GM18858 (cell line): ENCODE data around the gene WDR33.

Source experiments
- ATAC-seq: cut with Tn5 transposase; IDR thresholded peaks from one replicate; pipeline ENCODE4 v1.9.1; 2021; ENCODE audit not compliant: unreplicated experiment

Gene WDR33

DNA sequence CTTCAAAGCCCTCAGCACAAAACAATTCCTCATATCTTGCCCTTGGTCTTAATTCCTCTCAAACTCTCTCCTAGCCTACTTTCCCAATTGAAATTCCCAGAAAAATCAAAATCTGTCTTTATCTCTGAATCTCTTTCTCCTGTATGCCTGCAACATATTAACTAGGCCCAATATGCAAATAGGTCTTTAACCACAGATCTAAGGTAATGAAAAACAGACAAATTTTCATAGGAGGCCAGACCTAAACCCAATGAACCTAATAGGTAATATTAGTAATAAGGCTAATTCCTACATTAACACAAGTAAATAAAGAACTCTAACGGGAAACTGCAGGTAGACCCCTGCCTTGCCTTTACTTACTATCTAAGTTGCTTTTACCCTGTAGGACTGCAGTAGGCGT is 41.4 kb downstream of the WDR33 start:
- ATAC-seq: no peak

- ATAC-seq: no peak
These were observed 42.0 kb downstream of the WDR33 start for GRCh38 chr2:127768775-127769479.

GRCh38 chr2:127763776-127764175 is 47.2 kb downstream of the WDR33 start:
- no peak for ATAC-seq

- no peak for ATAC-seq
These were observed 48.1 kb downstream of the WDR33 start for GRCh38 chr2:127762846-127763245.

DNA sequence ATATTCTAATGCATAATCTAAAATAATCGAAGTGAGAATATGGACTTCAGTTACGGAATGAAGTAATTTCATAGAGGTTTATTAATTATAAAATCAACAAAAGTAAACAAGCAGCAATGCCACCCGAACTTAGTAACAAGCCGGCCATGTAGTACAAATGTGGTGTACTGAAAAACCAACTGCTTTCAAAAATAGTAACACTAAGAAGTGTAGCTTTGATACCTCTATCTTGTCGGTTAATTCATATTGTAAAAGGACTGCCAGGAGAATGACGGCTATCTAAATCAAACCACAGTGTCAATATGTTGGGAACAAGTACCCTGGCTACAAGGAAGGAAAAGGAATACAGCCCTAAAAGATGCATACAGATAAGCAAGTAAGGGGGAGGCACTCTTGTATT is 48.5 kb downstream of the WDR33 start:
- no peak for ATAC-seq

- ATAC-seq: no peak
These were observed 51.0 kb downstream of the WDR33 start for GRCh38 chr2:127759931-127760330.

DNA sequence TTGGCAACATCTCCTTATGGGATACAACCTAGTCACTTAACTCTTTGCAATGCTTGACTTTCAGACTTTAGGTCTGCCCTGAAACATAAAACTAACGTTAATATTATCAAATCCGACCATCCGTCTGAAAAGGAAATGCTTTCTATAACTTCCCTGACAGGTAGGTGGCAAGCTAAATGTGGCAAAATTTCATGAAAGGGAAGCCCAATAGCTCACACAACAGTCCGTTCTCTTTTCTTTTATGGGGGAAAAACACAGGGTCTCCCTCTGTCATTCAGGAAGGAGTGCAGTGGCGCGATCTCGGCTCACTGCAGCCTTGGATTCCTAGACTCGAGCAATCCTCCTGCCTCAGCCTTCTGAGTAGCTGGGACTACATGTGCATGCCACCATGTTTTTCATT is 56.8 kb downstream of the WDR33 start:
- ATAC-seq: no peak

- no peak for ATAC-seq
These were observed 57.6 kb downstream of the WDR33 start for GRCh38 chr2:127753374-127753773.

- ATAC-seq: peak; percentile 97
These were observed 61.4 kb downstream of the WDR33 start for GRCh38 chr2:127749537-127749936.

DNA sequence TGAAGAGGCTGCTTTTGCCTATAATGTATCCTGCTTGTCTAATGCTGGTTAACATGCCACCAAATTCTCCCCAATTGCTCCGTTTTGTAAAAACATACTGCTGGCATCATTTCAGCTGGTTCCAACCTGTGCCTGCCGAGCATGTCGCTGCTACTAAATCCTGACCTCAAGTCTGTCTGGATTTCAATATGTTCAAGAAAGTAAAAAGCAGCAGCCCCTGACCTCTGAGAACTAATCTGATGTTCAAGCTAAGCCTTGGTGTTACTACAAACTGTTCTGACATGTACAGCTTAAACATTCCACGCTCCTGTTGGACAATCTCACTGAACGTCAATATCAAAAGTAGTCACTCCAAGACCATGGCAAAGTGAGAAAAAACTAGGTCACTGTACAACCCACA is 63.4 kb downstream of the WDR33 start:
- no peak for ATAC-seq

GRCh38 chr2:127743477-127744026 is 67.4 kb downstream of the WDR33 start:
- ATAC-seq: no peak

DNA sequence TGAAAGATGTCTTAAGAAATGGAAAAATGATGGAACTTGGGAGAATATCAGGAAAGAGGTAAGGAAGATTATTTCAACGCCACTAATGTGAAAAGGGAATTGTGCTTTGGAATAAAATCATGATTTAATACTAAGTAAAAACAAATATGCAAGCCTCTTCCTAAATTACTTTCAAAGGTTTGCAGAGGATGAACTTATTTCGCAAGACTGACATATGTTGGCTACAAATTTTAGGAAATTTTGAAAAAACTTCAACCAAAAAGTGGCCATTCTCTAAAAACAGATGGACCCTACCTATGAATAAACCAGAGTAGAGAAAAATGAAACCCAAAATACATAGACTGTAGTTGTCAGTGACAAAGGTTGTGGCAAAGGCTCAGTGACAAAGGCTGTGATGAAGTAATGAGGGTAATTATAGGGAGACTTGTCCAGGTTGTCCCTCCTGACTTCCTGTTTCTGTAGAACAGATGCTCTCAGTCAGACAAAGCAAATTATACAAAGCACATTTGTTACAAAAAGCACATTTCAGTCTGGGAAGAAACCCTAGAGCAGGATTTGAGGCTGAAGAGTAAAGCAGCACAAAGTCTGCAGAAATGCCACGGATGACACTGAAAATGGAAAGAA is 70.2 kb downstream of the WDR33 start:
- ATAC-seq: no peak

DNA sequence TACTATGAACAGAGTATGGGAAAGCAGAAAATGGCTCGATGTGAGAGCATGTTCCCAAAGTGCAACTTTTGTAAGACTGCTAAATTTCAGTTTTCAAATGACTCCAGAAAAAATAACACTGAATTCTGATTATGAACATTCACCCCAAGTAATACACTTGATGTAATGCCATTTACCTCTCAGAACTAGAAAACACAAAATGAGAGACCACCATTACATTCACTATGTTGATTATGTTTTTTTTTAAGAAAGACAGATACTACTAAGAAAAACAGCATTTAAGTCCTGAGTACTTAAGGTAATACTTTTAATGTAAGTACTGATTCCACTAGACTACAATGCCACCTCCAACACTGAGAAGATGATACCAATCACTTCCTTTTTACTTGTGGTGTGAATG is 71.2 kb downstream of the WDR33 start:
- no peak for ATAC-seq

DNA sequence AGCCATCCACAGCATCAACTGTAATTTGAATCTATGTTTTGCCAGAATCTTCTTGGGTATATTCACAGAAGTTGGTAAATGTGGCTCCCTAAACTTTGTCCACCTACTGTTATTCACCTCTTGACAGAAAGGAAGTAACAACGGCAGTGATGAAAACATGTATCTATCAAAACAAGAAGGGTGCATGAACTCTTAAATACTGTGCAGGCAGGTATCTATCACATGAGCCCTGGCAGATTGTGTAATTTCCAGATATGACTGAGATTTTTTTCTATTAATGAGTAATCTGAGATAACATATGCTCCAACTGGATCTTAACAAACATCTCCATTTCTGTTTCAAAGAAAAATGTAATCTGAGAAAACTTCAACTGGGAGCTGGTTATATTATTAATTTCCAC is 73.1 kb downstream of the WDR33 start:
- no peak for ATAC-seq

DNA sequence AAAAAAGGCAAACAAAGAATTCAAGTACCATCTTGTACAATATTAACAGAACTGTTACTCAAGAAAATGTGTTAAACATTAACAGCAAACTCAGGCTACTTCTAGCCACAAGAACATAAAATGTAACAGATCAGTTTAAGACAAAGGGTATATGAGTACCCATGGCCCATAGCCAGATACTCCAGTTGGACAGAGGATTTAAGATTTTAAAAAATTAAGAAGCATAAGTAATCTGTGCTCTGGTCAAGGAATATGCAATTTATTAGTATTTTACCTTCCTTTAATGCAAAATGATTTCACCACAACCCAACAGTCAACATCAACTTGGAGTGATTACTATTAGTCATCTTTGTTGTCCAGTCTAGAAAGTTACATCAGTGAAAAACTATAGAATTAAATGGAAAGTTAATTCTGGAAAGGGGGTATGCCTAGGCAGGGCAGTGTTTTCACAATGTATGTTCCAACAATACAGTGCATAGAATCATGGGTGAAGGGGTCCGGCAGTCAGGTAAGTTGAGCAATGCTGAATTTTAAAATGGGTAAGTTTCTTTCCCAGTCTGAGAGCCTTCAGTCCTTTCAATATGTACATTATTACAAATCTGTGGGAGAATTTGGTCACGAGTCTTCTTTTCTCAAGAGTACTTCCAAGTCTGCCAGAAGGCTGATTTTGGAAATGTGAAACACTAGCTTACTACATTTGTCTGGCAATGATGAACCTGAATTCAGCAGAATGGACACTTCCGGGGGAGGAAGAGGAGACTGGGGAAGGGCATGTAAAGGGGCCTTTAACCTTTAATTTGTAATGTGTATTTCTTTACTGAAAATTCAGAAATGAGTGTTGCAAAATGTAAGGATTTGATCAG is 75.2 kb downstream of the WDR33 start:
- ATAC-seq: no peak

GRCh38 chr2:127735044-127735443 is 75.9 kb downstream of the WDR33 start:
- ATAC-seq: no peak

DNA sequence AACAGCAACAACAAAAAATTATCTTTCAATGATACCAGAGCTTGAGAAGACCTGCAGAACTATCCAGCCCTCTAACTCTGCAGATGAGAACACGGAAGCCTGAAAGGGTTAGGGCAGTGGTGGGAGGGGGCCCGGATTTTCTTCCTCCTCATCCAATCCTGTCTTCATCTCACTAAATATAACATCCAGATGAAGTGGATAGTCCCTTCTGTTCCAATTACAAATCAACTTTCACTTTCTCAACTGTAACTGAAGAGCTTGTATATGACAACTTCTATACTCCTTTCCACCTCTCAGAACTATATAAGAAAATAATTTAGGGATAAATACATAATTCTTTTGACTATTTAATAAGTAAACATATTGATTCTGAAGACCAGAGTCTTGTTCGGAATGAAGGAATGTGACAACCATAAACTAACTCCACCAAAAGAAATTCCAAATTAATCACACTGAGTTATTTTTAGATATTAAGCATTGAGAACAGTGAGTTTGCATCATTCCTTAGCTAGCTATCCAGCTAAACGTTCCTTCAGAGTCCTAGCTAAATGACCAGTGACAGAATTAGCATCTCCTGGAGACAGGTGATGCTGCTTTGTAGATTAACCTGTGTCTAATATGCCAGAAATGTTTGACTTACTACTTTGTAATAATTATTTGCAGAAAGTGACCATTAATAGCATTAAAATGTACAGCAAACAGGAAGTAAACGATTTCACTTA is 77.0 kb downstream of the WDR33 start:
- ATAC-seq: no peak

GRCh38 chr2:127733113-127733815 is 77.7 kb downstream of the WDR33 start:
- no peak for ATAC-seq

DNA sequence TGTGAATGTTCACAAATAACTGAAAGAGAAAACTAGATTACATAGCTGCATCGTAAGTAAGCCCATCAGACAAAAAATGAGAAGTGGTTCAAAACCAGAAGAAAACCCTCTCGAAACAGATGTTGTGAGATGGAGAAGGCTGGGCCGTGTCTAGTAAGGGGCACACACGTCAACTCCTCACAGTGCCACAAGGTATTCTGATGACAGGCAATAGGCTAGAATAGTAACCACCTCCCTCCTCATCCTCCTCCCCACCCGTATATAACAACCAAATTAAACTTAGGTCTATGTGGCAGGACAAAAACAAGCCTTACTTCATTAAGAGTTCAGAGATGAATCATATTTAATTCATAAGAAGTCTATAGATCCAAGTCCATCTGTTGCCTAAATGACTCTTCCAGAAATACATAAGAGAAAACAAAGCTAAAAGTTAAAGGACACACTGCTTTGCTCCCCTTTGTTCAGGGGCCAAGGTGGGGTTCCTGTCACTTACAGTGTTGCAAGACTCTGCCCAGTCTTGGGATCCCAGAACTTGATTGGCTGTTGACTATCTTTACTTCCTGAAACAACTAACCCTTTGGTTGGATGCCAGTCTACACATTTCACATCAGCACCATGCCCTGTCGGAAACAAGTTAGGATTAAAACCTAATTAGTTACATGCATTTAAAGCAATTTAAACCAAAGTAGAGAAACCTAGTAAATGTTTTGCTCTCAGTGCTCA is 84.7 kb downstream of the WDR33 start:
- ATAC-seq: no peak

DNA sequence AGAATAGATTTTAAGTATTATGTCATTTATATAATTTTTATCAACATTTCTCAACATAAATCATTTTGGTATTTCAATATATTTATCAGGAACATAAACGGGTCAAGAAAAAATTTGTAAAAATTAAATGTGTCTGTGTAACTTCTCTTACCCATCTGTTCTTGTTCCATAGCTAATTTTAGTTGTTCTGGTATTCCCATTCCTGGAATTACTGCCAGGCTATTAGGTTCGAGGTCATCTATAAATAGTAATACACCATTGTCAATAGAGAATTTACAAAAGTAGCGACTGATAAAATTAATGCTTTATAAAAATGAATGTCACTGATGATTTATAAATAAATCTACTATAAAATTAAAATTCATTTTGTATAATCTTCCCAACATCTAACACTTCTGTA is 88.2 kb downstream of the WDR33 start:
- ATAC-seq: no peak
